Pancreas (tissue), 10 donors: ENCODE results near the gene CAPN14. TPM values are rescaled to one million over a fixed set of nuclear protein-coding genes. Genes with fewer than 3 reads are reported as not detected.
A peak's percentile ranks its signal among the peaks of the same experiment; 100 is the strongest.

Experiments used
- ATAC-seq, 4 donors: fragments of 200-7000 bp; cut with Tn5 transposase; one replicate each; pipeline versions ENCODE4 v1.8.0 to v1.9.1; 2020; ENCODE audit warnings: mild to moderate bottlenecking in 4 of 4, moderate library complexity in 4 of 4
- DNase-seq, 6 donors: peaks; one replicate each; pipeline ENCODE4 v3.0.0-alpha.2; 2020
- FAIRE-seq: peaks from 2 replicates; lab custom pipeline; 2012; peaks lifted over from hg19 to GRCh38; lab: Jason Lieb, UNC
- H3K27ac ChIP-seq, 4 donors: fragments of 200-600 bp; sonication (generic); 1 replicate in 3 of 4; 2 replicates in 1 of 4; pipeline versions ENCODE4 v1.5.0 to v1.8.0; 2020
- H3K27me3 ChIP-seq, 4 donors: fragments of 200-600 bp; one replicate each; pipeline ENCODE4 v1.8.0; 2021
- H3K36me3 ChIP-seq, 3 donors: fragments of 200-600 bp; sonication (generic) in 1 of 3; one replicate each; pipeline versions ENCODE4 v1.5.0 to v1.8.0; 2020 to 2021
- H3K4me1 ChIP-seq, 3 donors: fragments of 200-600 bp; one replicate each; pipeline ENCODE4 v1.8.0; 2021
- H3K4me3 ChIP-seq, 4 donors: fragments of 200-600 bp; sonication (generic) in 2 of 4; one replicate each; pipeline versions ENCODE4 v1.5.0 to v1.8.0; 2020 to 2021
- H3K9me3 ChIP-seq, 4 donors: fragments of 200-600 bp; one replicate each; pipeline ENCODE4 v1.8.0; 2021
- WGBS, 2 donors: extraction: QIAGEN DNeasy Blood & Tissue Kit; methylation state at CpG; one replicate each; pipeline ENCODE4 v1.1.7; 2013; 5-methylcytosine and 5-hydroxymethylcytosine counted together
- intact Hi-C, 3 donors: fragments of 100-400 bp; cut with DNase I; formaldehyde crosslinking; loops; one replicate each; pipeline versions ENCODE4 v1.11.1 to v1.14.2; 2022
- polyA plus RNA-seq, 2 donors: library from polyadenylated mRNA; stranded (reverse); fragments of 200-250 nt; gene quantifications; one replicate each; pipeline ENCODE4 v1.2.3, GENCODE V29; 2013
- total RNA-seq, 6 donors: library from RNA; stranded (reverse); fragmentation: NEBNext Ultra II Directional in 4 of 6; extraction: Animal tissue kit (Norgen Biotek cat#: 25700) in 4 of 6; gene quantifications; one replicate each; pipeline versions ENCODE4 v1.2.1 to v1.2.4, GENCODE V29; 2021 to 2023
- TF ChIP-seq, protein P1 (sequence below), 4 donors: fragments of 200-600 bp; sonication (generic) in 3 of 4; IDR thresholded peaks; one replicate each; pipeline versions ENCODE4 v1.5.0 to v1.8.0; 2021; ENCODE audit warnings: antibody characterized with exemption in 4 of 4
- donor health status: healthy with polysubstance abuse.
- donor health status: DM: no; HTN: no; CAD: no; lungs with moderate emphysema.
- donor health status: DM: no; HTN: no; CAD: no.
- donor health status: control.
- donor health status: control.
- donor health status: Bipolar disorder and iron deficiency.
- donor health status: DM: yes; HTN: yes; CAD: no.
- donor health status: DM: no; HTN: no; CAD: no.
- donor health status: DM: no; HTN: no; CAD: no.
- donor health status: DM: yes; HTN: yes; CAD: no.

The CAPN14 gene
- total and polyA plus RNA-seq, 8 donors, result 0.06 to 0.08 (median 0.07) TPM; not detected in 5

DNA sequence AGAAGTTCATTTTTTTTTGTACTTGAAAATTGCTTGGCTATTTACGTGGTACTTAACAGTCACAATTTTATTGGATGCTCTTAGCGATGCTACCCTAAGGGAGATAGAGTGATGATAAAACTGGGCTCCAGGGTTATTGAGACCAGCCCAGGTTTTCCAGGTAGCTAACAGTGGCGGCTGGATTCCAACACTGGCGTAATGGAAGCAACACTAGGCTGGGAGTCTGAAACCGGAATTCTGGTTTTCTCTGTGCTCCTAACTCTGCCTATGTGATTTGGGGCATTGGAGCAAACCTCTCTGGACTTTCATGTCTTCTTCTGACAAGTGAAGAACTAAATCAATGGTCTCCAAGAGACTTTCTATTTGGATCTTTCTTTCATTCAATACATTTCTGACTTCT is 69.7 kb downstream of the CAPN14 start:
- 63 to 77% methylated on average over 5 of the region's 5 CpGs for WGBS, 2 donors
- no peak for DNase-seq
- TF ChIP-seq, protein P1, sequence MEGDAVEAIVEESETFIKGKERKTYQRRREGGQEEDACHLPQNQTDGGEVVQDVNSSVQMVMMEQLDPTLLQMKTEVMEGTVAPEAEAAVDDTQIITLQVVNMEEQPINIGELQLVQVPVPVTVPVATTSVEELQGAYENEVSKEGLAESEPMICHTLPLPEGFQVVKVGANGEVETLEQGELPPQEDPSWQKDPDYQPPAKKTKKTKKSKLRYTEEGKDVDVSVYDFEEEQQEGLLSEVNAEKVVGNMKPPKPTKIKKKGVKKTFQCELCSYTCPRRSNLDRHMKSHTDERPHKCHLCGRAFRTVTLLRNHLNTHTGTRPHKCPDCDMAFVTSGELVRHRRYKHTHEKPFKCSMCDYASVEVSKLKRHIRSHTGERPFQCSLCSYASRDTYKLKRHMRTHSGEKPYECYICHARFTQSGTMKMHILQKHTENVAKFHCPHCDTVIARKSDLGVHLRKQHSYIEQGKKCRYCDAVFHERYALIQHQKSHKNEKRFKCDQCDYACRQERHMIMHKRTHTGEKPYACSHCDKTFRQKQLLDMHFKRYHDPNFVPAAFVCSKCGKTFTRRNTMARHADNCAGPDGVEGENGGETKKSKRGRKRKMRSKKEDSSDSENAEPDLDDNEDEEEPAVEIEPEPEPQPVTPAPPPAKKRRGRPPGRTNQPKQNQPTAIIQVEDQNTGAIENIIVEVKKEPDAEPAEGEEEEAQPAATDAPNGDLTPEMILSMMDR (IDR thresholded peaks at IDR 0.05), result no peak

DNA sequence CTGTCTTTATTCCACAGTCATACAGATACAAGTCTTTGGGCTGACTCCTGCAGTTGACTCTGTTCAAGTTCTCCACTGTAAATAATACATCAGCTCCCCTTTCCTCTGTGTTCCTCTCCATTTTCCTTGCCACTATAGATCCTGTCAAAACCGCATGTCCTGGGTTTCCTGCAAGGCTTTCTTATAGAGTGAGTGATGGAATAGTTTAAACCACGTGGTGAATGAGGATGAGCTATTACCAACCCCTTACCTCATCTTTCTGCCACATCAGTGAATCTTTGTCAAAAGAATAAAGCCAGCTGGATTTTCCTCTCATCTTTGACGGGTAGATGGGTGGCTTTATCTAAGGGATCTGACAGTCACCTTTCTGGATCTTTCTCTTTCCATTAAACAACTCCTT is 75.2 kb downstream of the CAPN14 start:
- FAIRE-seq, result no peak
- intact Hi-C loops, result no loop called here
- Histone ChIP-seq H3K36me3 (no peaks in the 10 kb centered on the region), H3K27me3 (peaks cover 0 to 2% (median 0%) of the 10 kb centered on the region in 4 donors), H3K9me3 (no peaks in the 10 kb centered on the region), H3K27ac (no peak overlapping the region), H3K4me1 (peaks cover 0 to 5% (median 0%) of the 10 kb centered on the region in 3 donors), H3K4me3 (no peak overlapping the region)
- no peak for DNase-seq
- TF ChIP-seq, protein P1 (IDR thresholded peaks at IDR 0.05), result no peak
- ATAC-seq, result no peak
- 48 to 56% methylated on average over 3 of the region's 3 CpGs for WGBS, 2 donors

More for the DNA sequence above, 69.7 kb downstream of the CAPN14 start:
- H3K4me3 ChIP-seq, result no peak overlapping the region
- H3K27me3 ChIP-seq, result no peaks in the 10 kb centered on the region
- H3K4me1 ChIP-seq, result no peaks in the 10 kb centered on the region
- FAIRE-seq (no peak), ATAC-seq (no peak)
- H3K36me3 ChIP-seq, result no peaks in the 10 kb centered on the region
- no peak overlapping the region for H3K27ac ChIP-seq
- intact Hi-C loops, result no loop called here
- no peaks in the 10 kb centered on the region for H3K9me3 ChIP-seq

GRCh38 chr2:31141443-31142085 is 75.8 kb downstream of the CAPN14 start:
- TF ChIP-seq, protein P1 (IDR thresholded peaks at IDR 0.05), result no peak
- H3K27me3 ChIP-seq, result peaks cover 0 to 2% (median 0%) of the 10 kb centered on the region in 4 donors
- DNase-seq, result no peak
- intact Hi-C loops, result no loop called here
- no peak overlapping the region for H3K4me3 ChIP-seq
- no peaks in the 10 kb centered on the region for H3K9me3 ChIP-seq
- 86 to 87% methylated on average over 15 of the region's 15 CpGs for WGBS, 2 donors
- no peaks in the 10 kb centered on the region for H3K36me3 ChIP-seq
- H3K4me1 ChIP-seq, result peaks cover 0 to 7% (median 0%) of the 10 kb centered on the region in 3 donors
- H3K27ac ChIP-seq, result no peak overlapping the region
- no peak for FAIRE-seq
- no peak for ATAC-seq

GRCh38 chr2:31140151-31140550 is 77.2 kb downstream of the CAPN14 start:
- H3K9me3 ChIP-seq, result no peaks in the 10 kb centered on the region
- H3K4me1 ChIP-seq, result peaks cover 0 to 7% (median 0%) of the 10 kb centered on the region in 3 donors
- DNase-seq (peak in 1 of 6 donors; percentile 38), FAIRE-seq (no peak), ATAC-seq (no peak)
- H3K27ac ChIP-seq, result no peak overlapping the region
- TF ChIP-seq, protein P1 (IDR thresholded peaks at IDR 0.05), result no peak
- H3K4me3 ChIP-seq, result no peak overlapping the region
- H3K27me3 ChIP-seq, result peaks cover 0 to 4% (median 1%) of the 10 kb centered on the region in 4 donors
- intact Hi-C loops, result no loop called here
- no peaks in the 10 kb centered on the region for H3K36me3 ChIP-seq
- WGBS, 2 donors, result 90 to 96% methylated on average over 8 of the region's 8 CpGs

- TF ChIP-seq, protein P1 (IDR thresholded peaks at IDR 0.05), result no peak
- no peak overlapping the region for H3K27ac ChIP-seq
- H3K4me1 ChIP-seq, result peaks cover 0 to 7% (median 0%) of the 10 kb centered on the region in 3 donors
- ATAC-seq (no peak), DNase-seq (no peak), FAIRE-seq (no peak)
- WGBS, 2 donors, result 94 to 96% methylated on average over 4 of the region's 4 CpGs
- intact Hi-C loops, result no loop called here
- no peaks in the 10 kb centered on the region for H3K9me3 ChIP-seq
- H3K4me3 ChIP-seq, result no peak overlapping the region
- peaks cover 0 to 4% (median 1%) of the 10 kb centered on the region in 4 donors for H3K27me3 ChIP-seq
- no peaks in the 10 kb centered on the region for H3K36me3 ChIP-seq
These were observed 77.6 kb downstream of the CAPN14 start for GRCh38 chr2:31139671-31140070.
